Activated CD4-positive, alpha-beta T cell treated with anti-CD3 and anti-CD28 coated beads, Interleukin-2, amount 50 U/mL, for 48 hours (primary cell): Measurements from ENCODE around the gene HOXD9.

Source experiments
- DNase-seq, 2 experiments: peaks; one replicate each; pipeline ENCODE4 v3.0.0-alpha.2; 2020

The HOXD9 gene

GRCh38 chr2:176140513-176141317, 18.2 kb downstream of the HOXD9 start:
- peak; percentile 63 to 67 for DNase-seq

- DNase-seq, result no peak
These were observed 19.8 kb downstream of the HOXD9 start for GRCh38 chr2:176142281-176142680.

- no peak for DNase-seq
These were observed 22.8 kb downstream of the HOXD9 start for GRCh38 chr2:176145085-176145969.

GRCh38 chr2:176146101-176146500, 23.6 kb downstream of the HOXD9 start:
- no peak for DNase-seq

GRCh38 chr2:176146645-176147044, 24.1 kb downstream of the HOXD9 start:
- no peak for DNase-seq

GRCh38 chr2:176147210-176147799, 24.8 kb downstream of the HOXD9 start:
- no peak for DNase-seq

- no peak for DNase-seq
These were observed 25.4 kb downstream of the HOXD9 start for GRCh38 chr2:176147800-176148496.

GRCh38 chr2:176148751-176149421, 26.4 kb downstream of the HOXD9 start:
- no peak for DNase-seq

GRCh38 chr2:176149481-176149938, 27.0 kb downstream of the HOXD9 start:
- DNase-seq, result no peak

- no peak for DNase-seq
These were observed 27.5 kb downstream of the HOXD9 start for GRCh38 chr2:176149939-176150583.

- DNase-seq, result no peak
These were observed 28.3 kb downstream of the HOXD9 start for GRCh38 chr2:176150584-176151441.

- no peak for DNase-seq
These were observed 29.1 kb downstream of the HOXD9 start, which contains the start of gene HOXD4 for GRCh38 chr2:176151442-176152287. HOXD4 (plus strand) TSS chr2:176151550; CDS start chr2:176151634, 84 bp downstream.

GRCh38 chr2:176152350-176153181, 30.0 kb downstream of the HOXD9 start:
- no peak for DNase-seq

- DNase-seq, result no peak
These were observed 32.2 kb downstream of the HOXD9 start for GRCh38 chr2:176154576-176155252.

GRCh38 chr2:176155356-176156044, 33.0 kb downstream of the HOXD9 start:
- no peak for DNase-seq

- DNase-seq, result no peak
These were observed 33.8 kb downstream of the HOXD9 start for GRCh38 chr2:176156301-176156806.
